ENCODE results near the gene NFYC. TPM values are rescaled to one million over a fixed set of nuclear protein-coding genes. Genes with fewer than 3 reads are reported as not detected.
A peak's percentile ranks its signal among the peaks of the same experiment; 100 is the strongest.

NFYC gene
- total and polyA plus RNA-seq, 7 donors = 38.0 to 53.5 (median 41.8) TPM

DNA sequence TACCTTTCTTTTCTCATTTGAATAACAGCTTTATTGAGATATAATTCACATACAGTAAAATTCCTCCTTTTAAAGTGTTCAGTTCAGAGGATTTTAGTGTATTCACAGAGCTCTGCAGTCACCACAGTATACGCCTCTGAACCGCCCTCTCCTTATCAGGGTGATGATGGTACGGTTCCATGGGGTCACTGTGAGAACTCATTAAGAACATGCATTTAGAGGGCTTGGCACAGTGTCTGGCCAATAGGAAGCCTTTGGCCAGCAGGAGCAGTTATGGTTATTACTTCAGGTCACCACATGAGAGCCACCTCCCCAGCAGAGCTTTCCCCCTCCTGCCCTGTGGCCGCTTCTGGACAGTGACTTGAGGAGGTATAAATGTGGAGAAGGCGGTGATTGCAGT, 119.4 kb downstream of the NFYC start:
- H3K27ac ChIP-seq = no peak overlapping the region
- no peaks in the 10 kb centered on the region for H3K36me3 ChIP-seq
- TF ChIP-seq EP300 (IDR thresholded peaks at IDR 0.05) = no peak
- TF ChIP-seq, protein P1, sequence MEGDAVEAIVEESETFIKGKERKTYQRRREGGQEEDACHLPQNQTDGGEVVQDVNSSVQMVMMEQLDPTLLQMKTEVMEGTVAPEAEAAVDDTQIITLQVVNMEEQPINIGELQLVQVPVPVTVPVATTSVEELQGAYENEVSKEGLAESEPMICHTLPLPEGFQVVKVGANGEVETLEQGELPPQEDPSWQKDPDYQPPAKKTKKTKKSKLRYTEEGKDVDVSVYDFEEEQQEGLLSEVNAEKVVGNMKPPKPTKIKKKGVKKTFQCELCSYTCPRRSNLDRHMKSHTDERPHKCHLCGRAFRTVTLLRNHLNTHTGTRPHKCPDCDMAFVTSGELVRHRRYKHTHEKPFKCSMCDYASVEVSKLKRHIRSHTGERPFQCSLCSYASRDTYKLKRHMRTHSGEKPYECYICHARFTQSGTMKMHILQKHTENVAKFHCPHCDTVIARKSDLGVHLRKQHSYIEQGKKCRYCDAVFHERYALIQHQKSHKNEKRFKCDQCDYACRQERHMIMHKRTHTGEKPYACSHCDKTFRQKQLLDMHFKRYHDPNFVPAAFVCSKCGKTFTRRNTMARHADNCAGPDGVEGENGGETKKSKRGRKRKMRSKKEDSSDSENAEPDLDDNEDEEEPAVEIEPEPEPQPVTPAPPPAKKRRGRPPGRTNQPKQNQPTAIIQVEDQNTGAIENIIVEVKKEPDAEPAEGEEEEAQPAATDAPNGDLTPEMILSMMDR (IDR thresholded peaks at IDR 0.05) = no peak
- no peak for TF ChIP-seq POLR2A (IDR thresholded peaks at IDR 0.05)
- no peak for TF ChIP-seq POLR2AphosphoS5 (IDR thresholded peaks at IDR 0.05)
- H3K4me3 ChIP-seq = no peak overlapping the region
- no peaks in the 10 kb centered on the region for H3K9me3 ChIP-seq
- no peaks in the 10 kb centered on the region for H3K27me3 ChIP-seq
- 67 to 87% methylated on average over 5 of the region's 5 CpGs for WGBS, 2 donors
- intact Hi-C loops (cut with DNase I) = no loop called here
- no peak for DNase-seq
- H3K4me1 ChIP-seq = peaks cover 0 to 38% (median 21%) of the 10 kb centered on the region in 4 donors

DNA sequence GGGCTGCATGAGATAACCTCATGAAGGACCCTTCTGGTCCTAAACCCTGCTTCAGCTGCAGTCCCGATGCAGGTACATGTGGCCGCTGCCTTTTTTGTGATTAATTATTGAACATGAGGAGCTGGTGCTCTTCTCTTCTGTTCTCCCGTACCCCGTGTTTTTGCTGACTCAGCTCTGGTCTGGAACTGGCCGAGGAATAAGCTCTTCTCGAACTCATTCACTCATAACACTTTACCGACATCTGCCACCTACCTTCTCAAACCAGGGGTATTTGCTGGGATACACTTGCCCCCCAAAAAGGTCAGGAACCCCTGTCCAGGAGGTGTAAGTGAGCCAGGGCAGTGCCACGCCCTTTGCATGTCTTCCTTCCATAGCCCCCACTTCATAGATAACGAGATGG, 123.9 kb downstream of the NFYC start:
- H3K36me3 ChIP-seq = peaks cover 0 to 27% (median 4%) of the 10 kb centered on the region in 4 donors
- H3K27me3 ChIP-seq = no peaks in the 10 kb centered on the region
- TF ChIP-seq EP300 (IDR thresholded peaks at IDR 0.05) (no peak), POLR2AphosphoS5 (IDR thresholded peaks at IDR 0.05) (no peak), POLR2A (IDR thresholded peaks at IDR 0.05) (no peak)
- TF ChIP-seq, protein P1 (IDR thresholded peaks at IDR 0.05) = no peak
- WGBS, 2 donors = 67 to 70% methylated on average over 9 of the region's 9 CpGs
- intact Hi-C loops (cut with DNase I) = no loop called here
- H3K9me3 ChIP-seq = no peaks in the 10 kb centered on the region
- no peak overlapping the region for H3K4me3 ChIP-seq
- no peak overlapping the region for H3K27ac ChIP-seq
- H3K4me1 ChIP-seq = peaks cover 0 to 25% (median under 1%) of the 10 kb centered on the region in 4 donors
- DNase-seq = no peak

DNA sequence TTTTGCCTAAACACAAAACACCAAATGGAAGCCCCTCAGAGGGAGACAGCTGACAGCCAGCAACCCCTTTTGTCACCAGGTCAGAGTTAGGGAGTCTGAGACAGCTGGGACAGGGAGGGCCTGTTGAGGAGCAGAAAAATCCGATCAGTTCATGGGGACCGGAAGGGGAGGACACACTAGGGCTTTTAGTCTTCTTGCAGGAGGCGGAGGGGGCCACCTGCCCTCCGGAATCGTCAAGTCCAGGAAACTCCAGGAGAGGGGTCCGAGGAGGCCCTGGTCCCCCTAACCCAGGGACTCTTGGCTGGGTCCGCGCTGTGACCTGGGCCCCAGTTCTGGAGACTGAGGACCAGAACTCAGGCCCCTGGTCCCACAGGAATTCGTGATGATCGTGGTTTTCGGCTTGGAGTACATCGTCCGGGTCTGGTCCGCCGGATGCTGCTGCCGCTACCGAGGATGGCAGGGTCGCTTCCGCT, 126.3 kb downstream of the NFYC start:
- WGBS, 2 donors = 34 to 60% methylated on average over 19 of the region's 19 CpGs
- H3K27ac ChIP-seq = no peak overlapping the region
- H3K9me3 ChIP-seq = no peaks in the 10 kb centered on the region
- TF ChIP-seq POLR2AphosphoS5 (IDR thresholded peaks at IDR 0.05) = no peak
- TF ChIP-seq POLR2A (IDR thresholded peaks at IDR 0.05) = no peak
- TF ChIP-seq, protein P1 (IDR thresholded peaks at IDR 0.05) = no peak
- H3K4me3 ChIP-seq = peak overlapping the region in 3 of 4 donors; percentile 25 to 34 (median 28)
- H3K36me3 ChIP-seq = peaks cover 0 to 51% (median 8%) of the 10 kb centered on the region in 4 donors
- DNase-seq = no peak
- peaks cover 0 to 35% (median 6%) of the 10 kb centered on the region in 4 donors for H3K4me1 ChIP-seq
- intact Hi-C loops (cut with DNase I) = no loop called here
- H3K27me3 ChIP-seq = no peaks in the 10 kb centered on the region

DNA sequence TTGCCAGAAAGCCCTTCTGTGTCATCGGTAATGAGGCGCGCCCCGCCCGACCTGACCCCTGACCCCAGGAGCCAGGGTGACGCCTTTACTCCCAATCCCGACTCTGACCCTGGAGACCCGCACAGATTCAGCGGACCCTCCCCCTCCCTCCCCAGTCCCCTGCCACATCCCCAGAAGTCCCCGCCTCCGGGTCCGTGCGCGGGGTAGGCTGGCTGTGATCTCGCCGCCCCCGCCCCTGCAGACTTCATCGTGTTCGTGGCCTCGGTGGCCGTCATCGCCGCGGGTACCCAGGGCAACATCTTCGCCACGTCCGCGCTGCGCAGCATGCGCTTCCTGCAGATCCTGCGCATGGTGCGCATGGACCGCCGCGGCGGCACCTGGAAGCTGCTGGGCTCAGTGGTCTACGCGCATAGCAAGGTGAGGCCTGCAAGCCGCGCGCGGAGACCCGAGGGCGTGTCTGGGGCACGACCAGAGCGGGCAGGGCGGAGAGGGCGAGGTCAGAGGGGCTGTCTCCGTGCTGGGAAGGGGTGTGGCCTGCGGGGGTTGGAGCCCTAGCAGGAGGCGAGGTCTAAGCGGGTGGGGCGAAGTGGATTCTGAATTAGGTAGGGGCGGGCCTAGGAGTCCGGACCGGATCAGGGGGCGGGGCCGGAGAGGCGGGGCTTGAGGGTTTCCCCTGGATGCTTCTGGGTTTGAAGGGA, 126.9 kb downstream of the NFYC start:
- Histone ChIP-seq H3K27ac (no peak overlapping the region), H3K4me1 (peaks cover 0 to 35% (median 6%) of the 10 kb centered on the region in 4 donors), H3K27me3 (no peaks in the 10 kb centered on the region), H3K9me3 (no peaks in the 10 kb centered on the region), H3K4me3 (peak overlapping the region in 3 of 4 donors; percentile 25 to 34 (median 28)), H3K36me3 (peaks cover 0 to 51% (median 8%) of the 10 kb centered on the region in 4 donors)
- TF ChIP-seq POLR2A (IDR thresholded peaks at IDR 0.05) = no peak
- no peak for TF ChIP-seq POLR2AphosphoS5 (IDR thresholded peaks at IDR 0.05)
- TF ChIP-seq, protein P1 (IDR thresholded peaks at IDR 0.05) = no peak
- no peak for TF ChIP-seq EP300 (IDR thresholded peaks at IDR 0.05)
- 4 to 6% methylated on average over 59 of the region's 59 CpGs for WGBS, 2 donors
- intact Hi-C loops (cut with DNase I) = no loop called here
- DNase-seq = no peak

Data from sigmoid colon (tissue), 7 donors.